WTC11 (cell line): ENCODE measurements around the gene TP53BP2. TPM values are rescaled to one million over a fixed set of nuclear protein-coding genes. Genes with fewer than 3 reads are reported as not detected.

Experiments
- ATAC-seq: fragments of 200-7000 bp; cut with Tn5 transposase; 2 replicates; pipeline ENCODE4 v1.10.0; 2021; ENCODE audit warnings: mild to moderate bottlenecking, moderate library complexity
- CTCF ChIA-PET: fragments of 300-600 bp; sonication (Branson Sonifier 250); formaldehyde crosslinking; loops from one replicate; lab custom pipeline; 2021; ENCODE audit warnings: antibody characterized with exemption; lab: Charles Lee
- POLR2A ChIA-PET: fragments of 350-600 bp; sonication (Branson Sonifier 250); formaldehyde crosslinking; loops from one replicate; lab custom pipeline; 2021; ENCODE audit warnings: antibody characterized with exemption; lab: Charles Lee
- DNase-seq: peaks from one replicate; pipeline ENCODE4 v3.0.0; 2021; ENCODE audit warnings: low spot score
- H3K27ac Mint-ChIP-seq: 2 replicates; pipeline ENCODE4 v1.8.0; 2021; ENCODE audit warnings: mixed read lengths
- H3K27me3 Mint-ChIP-seq: 2 replicates; pipeline ENCODE4 v1.8.0; 2021; ENCODE audit warnings: low read depth, mild to moderate bottlenecking, moderate library complexity, mixed read lengths
- H3K36me3 Mint-ChIP-seq: 2 replicates; pipeline ENCODE4 v1.8.0; 2021; ENCODE audit warnings: mixed read lengths
- H3K4me1 Mint-ChIP-seq: 2 replicates; pipeline ENCODE4 v1.8.0; 2022; ENCODE audit warnings: mixed read lengths
- H3K4me3 Mint-ChIP-seq: 2 replicates; pipeline ENCODE4 v1.8.0; 2021; ENCODE audit warnings: mild to moderate bottlenecking, moderate library complexity, mixed read lengths
- H3K9me3 Mint-ChIP-seq: 2 replicates; pipeline ENCODE4 v1.8.0; 2021; ENCODE audit warnings: mixed read lengths
- ARID4B ChIP-seq: sonication (generic); formaldehyde crosslinking; IDR thresholded peaks from 2 replicates; pipeline ENCODE4 v1.8.0; 2023; ENCODE audit warnings: missing genetic modification reagents, mild to moderate bottlenecking, borderline replicate concordance
- ATF1 ChIP-seq: sonication (generic); formaldehyde crosslinking; IDR thresholded peaks from 2 replicates; pipeline ENCODE4 v1.8.1; 2023; ENCODE audit warnings: mild to moderate bottlenecking, moderate library complexity, missing genetic modification reagents
- ATF3 ChIP-seq: sonication (generic); formaldehyde crosslinking; conservative IDR thresholded peaks from 2 replicates; pipeline ENCODE4 v1.8.1; 2022; ENCODE audit warnings: mild to moderate bottlenecking, missing genetic modification reagents
- FOXK1 ChIP-seq: sonication (generic); formaldehyde crosslinking; IDR thresholded peaks from 2 replicates; pipeline ENCODE4 v1.8.0; 2022; ENCODE audit warnings: mild to moderate bottlenecking, moderate library complexity, missing genetic modification reagents
- HMGXB4 ChIP-seq: sonication (generic); formaldehyde crosslinking; IDR thresholded peaks from 2 replicates; pipeline ENCODE4 v1.8.1; 2023; ENCODE audit warnings: mild to moderate bottlenecking, moderate library complexity, missing genetic modification reagents
- JAZF1 ChIP-seq: fragments of 250-450 bp; sonication (Bioruptor Pico); IDR thresholded peaks from 2 replicates; pipeline ENCODE4 v1.9.0; 2021; ENCODE audit warnings: moderate library complexity, mild to moderate bottlenecking, inconsistent platforms
- MXD4 ChIP-seq: fragments of 250-450 bp; sonication (Bioruptor Pico); IDR thresholded peaks from 2 replicates; pipeline ENCODE4 v1.8.0; 2021; ENCODE audit warnings: mild to moderate bottlenecking, moderate library complexity, borderline replicate concordance
- MYBL2 ChIP-seq: sonication (generic); formaldehyde crosslinking; IDR thresholded peaks from 2 replicates; pipeline ENCODE4 v1.8.1; 2023; ENCODE audit warnings: mild to moderate bottlenecking, moderate library complexity, missing genetic modification reagents
- NFE2L1 ChIP-seq: sonication (generic); formaldehyde crosslinking; IDR thresholded peaks from 2 replicates; pipeline ENCODE4 v1.8.1; 2023; ENCODE audit warnings: missing genetic modification reagents
- NR1H2 ChIP-seq: sonication (generic); formaldehyde crosslinking; IDR thresholded peaks from 2 replicates; pipeline ENCODE4 v1.9.0; 2021; ENCODE audit warnings: mild to moderate bottlenecking, moderate library complexity, missing genetic modification reagents
- STAT6 ChIP-seq: sonication (generic); formaldehyde crosslinking; conservative IDR thresholded peaks from 2 replicates; pipeline ENCODE4 v1.8.1; 2023; ENCODE audit warnings: mild to moderate bottlenecking, low read depth, missing genetic modification reagents, moderate library complexity
- TP53 ChIP-seq: sonication (generic); formaldehyde crosslinking; IDR thresholded peaks from 2 replicates; pipeline ENCODE4 v1.8.1; 2023; ENCODE audit warnings: mild to moderate bottlenecking, missing genetic modification reagents
- ZNF138 ChIP-seq: sonication (generic); formaldehyde crosslinking; conservative IDR thresholded peaks from 2 replicates; pipeline ENCODE4 v1.8.1; 2022; ENCODE audit warnings: mild to moderate bottlenecking, moderate library complexity, missing genetic modification reagents
- ZNF219 ChIP-seq: sonication (generic); formaldehyde crosslinking; IDR thresholded peaks from 2 replicates; pipeline ENCODE4 v1.8.0; 2023; ENCODE audit warnings: missing genetic modification reagents, mild to moderate bottlenecking, borderline replicate concordance
- ZNF396 ChIP-seq: fragments of 250-450 bp; sonication (Bioruptor Pico); IDR thresholded peaks from 2 replicates; pipeline ENCODE4 v1.8.0; 2021; ENCODE audit warnings: mild to moderate bottlenecking, moderate library complexity, borderline replicate concordance
- ZNF416 ChIP-seq: fragments of 250-450 bp; sonication (Bioruptor Pico); IDR thresholded peaks from 2 replicates; pipeline ENCODE4 v1.9.0; 2021; ENCODE audit warnings: mild to moderate bottlenecking, inconsistent platforms
- ZNF423 ChIP-seq: fragments of 250-450 bp; sonication (Bioruptor Pico); IDR thresholded peaks from 2 replicates; pipeline ENCODE4 v2.1.2; 2022; ENCODE audit warnings: mild to moderate bottlenecking, moderate library complexity
- ZNF512 ChIP-seq: sonication (generic); formaldehyde crosslinking; IDR thresholded peaks from 2 replicates; pipeline ENCODE4 v1.8.1; 2022; ENCODE audit warnings: missing genetic modification reagents, borderline replicate concordance
- total RNA-seq: library from RNA; stranded (reverse); gene quantifications from 3 replicates; pipeline ENCODE4 v1.2.3, GENCODE V29; 2021

TP53BP2 gene
- total RNA-seq, 1 experiment from 2014 or later, result 42.7 TPM

- no peak for TF ChIP-seq STAT6 (CRISPR knock-in tag)
- TF ChIP-seq ATF3 (CRISPR knock-in tag), result no peak
- no peak for TF ChIP-seq TP53 (CRISPR knock-in tag)
- no peak for TF ChIP-seq ATF1 (CRISPR knock-in tag)
Observed at GRCh38 chr1:223820971-223821370, 24.8 kb downstream of the TP53BP2 start (continued).

- DNase-seq, result no peak
- 0 out of 2 replicates have a peak overlapping the region, but pooled peaks have one; percentile 73 for H3K27ac Mint-ChIP-seq
- CTCF ChIA-PET, result interaction anchor here (1.6 kb wide), 1 partner anchor 9 kb away, joined by 4 read pairs; no protein-coding TSS in a partner anchor
- H3K4me3 Mint-ChIP-seq, result no peak overlapping the region
- peaks cover 22% of the 10 kb centered on the region for H3K36me3 Mint-ChIP-seq
- TF ChIP-seq ZNF423 (CRISPR knock-in tag) (no peak), ARID4B (CRISPR knock-in tag) (no peak), NR1H2 (CRISPR knock-in tag) (no peak), MYBL2 (CRISPR knock-in tag) (no peak), ZNF396 (no peak), NFE2L1 (no peak), MXD4 (no peak), ZNF512 (CRISPR knock-in tag) (no peak), HMGXB4 (no peak), JAZF1 (CRISPR knock-in tag) (no peak), ZNF219 (CRISPR knock-in tag) (no peak), ZNF416 (no peak), FOXK1 (CRISPR knock-in tag) (no peak), ZNF138 (no peak)
- peaks cover 41% of the 10 kb centered on the region for H3K4me1 Mint-ChIP-seq
- ATAC-seq, result no peak
- POLR2A ChIA-PET, result interaction anchor here (0.6 kb wide), 1 partner anchor 9 kb away, joined by 3 read pairs; no protein-coding TSS in a partner anchor
- no peaks in the 10 kb centered on the region for H3K27me3 Mint-ChIP-seq
- H3K9me3 Mint-ChIP-seq, result no peaks in the 10 kb centered on the region
Observed at GRCh38 chr1:223820515-223820858, 25.3 kb downstream of the TP53BP2 start.
